Bronchial epithelial cell (primary cell): ENCODE measurements around the gene PRELP. TPM values are rescaled to one million over a fixed set of nuclear protein-coding genes. Genes with fewer than 3 reads are reported as not detected.

Experiments used
- DNase-seq: peaks from one replicate; pipeline ENCODE4 v3.0.0-alpha.2; 2010; ENCODE audit warnings: low read depth
- FAIRE-seq: peaks from 2 replicates; lab custom pipeline; 2011; peaks lifted over from hg19 to GRCh38; lab: Jason Lieb, UNC
- H3K27me3 ChIP-seq: 2 replicates; pipeline ENCODE4 v1.5.1; 2011; ENCODE audit warnings: low read length; ENCODE audit not compliant: control insufficient read depth, insufficient read depth
- H3K36me3 ChIP-seq: 2 replicates; pipeline ENCODE4 v1.5.1; 2011; ENCODE audit warnings: low read length; ENCODE audit not compliant: control insufficient read depth, insufficient read depth
- H3K4me3 ChIP-seq: 2 replicates; pipeline ENCODE4 v1.5.1; 2011; ENCODE audit warnings: mild to moderate bottlenecking, low read depth, low read length, control low read depth
- total RNA-seq: library from RNA; depleted of rRNA; stranded (reverse); fragments of >200 nt; gene quantifications from 2 replicates; pipeline ENCODE4 v1.2.1, GENCODE V29; 2014
- TF ChIP-seq, protein P1 (sequence below): IDR thresholded peaks from 2 replicates; pipeline ENCODE4 v1.5.1; 2011; ENCODE audit warnings: mild to moderate bottlenecking, moderate library complexity, low read length, control low read depth, inconsistent platforms; ENCODE audit not compliant: insufficient read depth, severe bottlenecking

PRELP gene
- total RNA-seq, 1 donor from 2014 or later = not detected

- DNase-seq = no peak
- Histone ChIP-seq H3K4me3 (no peak overlapping the region), H3K36me3 (no peaks in the 10 kb centered on the region), H3K27me3 (no peaks in the 10 kb centered on the region)
- TF ChIP-seq, protein P1, sequence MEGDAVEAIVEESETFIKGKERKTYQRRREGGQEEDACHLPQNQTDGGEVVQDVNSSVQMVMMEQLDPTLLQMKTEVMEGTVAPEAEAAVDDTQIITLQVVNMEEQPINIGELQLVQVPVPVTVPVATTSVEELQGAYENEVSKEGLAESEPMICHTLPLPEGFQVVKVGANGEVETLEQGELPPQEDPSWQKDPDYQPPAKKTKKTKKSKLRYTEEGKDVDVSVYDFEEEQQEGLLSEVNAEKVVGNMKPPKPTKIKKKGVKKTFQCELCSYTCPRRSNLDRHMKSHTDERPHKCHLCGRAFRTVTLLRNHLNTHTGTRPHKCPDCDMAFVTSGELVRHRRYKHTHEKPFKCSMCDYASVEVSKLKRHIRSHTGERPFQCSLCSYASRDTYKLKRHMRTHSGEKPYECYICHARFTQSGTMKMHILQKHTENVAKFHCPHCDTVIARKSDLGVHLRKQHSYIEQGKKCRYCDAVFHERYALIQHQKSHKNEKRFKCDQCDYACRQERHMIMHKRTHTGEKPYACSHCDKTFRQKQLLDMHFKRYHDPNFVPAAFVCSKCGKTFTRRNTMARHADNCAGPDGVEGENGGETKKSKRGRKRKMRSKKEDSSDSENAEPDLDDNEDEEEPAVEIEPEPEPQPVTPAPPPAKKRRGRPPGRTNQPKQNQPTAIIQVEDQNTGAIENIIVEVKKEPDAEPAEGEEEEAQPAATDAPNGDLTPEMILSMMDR = no peak
- no peak for FAIRE-seq
Observed at GRCh38 chr1:203486618-203487370, 11.2 kb downstream of the PRELP start.

DNA sequence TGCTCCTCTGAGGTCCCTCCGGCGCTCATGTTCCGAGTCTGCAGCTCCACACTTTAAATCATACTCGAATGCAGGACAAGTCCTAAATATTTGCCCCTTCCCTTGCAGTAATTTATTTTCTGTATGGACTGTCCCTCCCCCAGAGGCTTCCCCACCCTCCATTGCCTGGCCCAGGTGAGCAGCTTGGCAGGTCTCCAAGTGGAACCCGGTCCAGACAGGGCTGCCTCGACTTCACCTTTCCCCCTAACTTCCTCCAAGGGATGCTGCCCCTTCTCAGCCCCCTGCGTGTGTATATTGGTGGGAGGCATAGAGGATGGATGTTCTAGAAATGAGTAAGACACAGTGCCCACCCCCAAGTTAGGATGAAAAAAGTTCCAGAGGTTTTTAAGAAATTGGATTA lies 12.9 kb downstream of the PRELP start:
- Histone ChIP-seq H3K36me3 (no peaks in the 10 kb centered on the region), H3K27me3 (no peaks in the 10 kb centered on the region), H3K4me3 (no peak overlapping the region)
- FAIRE-seq = no peak
- TF ChIP-seq, protein P1 = no peak
- no peak for DNase-seq

- no peaks in the 10 kb centered on the region for H3K36me3 ChIP-seq
- TF ChIP-seq, protein P1 = no peak
- no peak overlapping the region for H3K4me3 ChIP-seq
- FAIRE-seq (peak; percentile 62), DNase-seq (no peak)
- no peaks in the 10 kb centered on the region for H3K27me3 ChIP-seq
Observed at GRCh38 chr1:203490607-203491006, 15.0 kb downstream of the PRELP start.

GRCh38 chr1:203491664-203492063 lies 16.1 kb downstream of the PRELP start:
- FAIRE-seq (no peak), DNase-seq (no peak)
- Histone ChIP-seq H3K36me3 (no peaks in the 10 kb centered on the region), H3K4me3 (no peak overlapping the region), H3K27me3 (no peaks in the 10 kb centered on the region)
- TF ChIP-seq, protein P1 = no peak

DNA sequence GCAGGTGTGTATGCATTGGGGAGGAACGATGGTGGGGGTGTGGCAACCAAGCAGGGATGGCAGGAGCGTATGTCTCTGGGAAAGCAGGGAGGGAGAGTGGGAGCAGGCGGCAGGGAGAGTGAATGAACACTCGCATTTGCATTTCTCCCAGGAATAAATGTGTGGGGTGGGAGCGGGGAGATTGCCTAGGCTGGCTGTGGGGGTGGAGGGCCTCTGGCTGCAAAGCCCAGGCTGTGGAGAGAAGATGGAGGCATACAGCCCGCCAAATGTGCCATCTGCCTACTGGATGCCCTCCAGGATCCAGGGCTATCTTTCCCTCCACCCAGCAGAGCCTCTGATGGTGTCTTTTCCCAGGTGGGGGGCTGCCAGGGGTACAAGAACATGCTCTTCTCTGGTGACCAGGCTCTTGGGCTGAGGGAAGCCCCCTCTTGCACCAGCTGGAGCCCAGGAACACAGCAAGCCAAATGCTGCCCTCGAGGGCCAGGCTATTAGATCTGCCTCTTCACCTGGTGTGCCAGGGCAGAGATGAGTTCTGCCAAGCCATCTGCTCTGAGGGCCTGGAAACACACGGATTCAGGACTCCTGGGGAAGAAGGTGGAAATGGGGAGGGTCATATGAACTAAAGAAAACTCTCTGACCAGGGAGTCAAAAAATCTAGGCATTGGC lies 16.6 kb downstream of the PRELP start:
- DNase-seq = no peak
- H3K27me3 ChIP-seq = no peaks in the 10 kb centered on the region
- no peak for FAIRE-seq
- TF ChIP-seq, protein P1 = no peak
- H3K4me3 ChIP-seq = no peak overlapping the region
- H3K36me3 ChIP-seq = no peaks in the 10 kb centered on the region
